Measurements from ENCODE around the gene CLK3. TPM values are rescaled to one million over a fixed set of nuclear protein-coding genes. Genes with fewer than 3 reads are reported as not detected.

Gene CLK3
- total and polyA plus RNA-seq, 2 of the 13 experiments (the other 11 are each of a cell fraction or from before 2014, with no cell fraction given) = 41.5 to 82.0 TPM

- TF ChIP-seq MNT (IDR thresholded peaks at IDR 0.05) (no peak), YY1 (IDR thresholded peaks at IDR 0.05; ENCODE audit: insufficient read depth, insufficient replicate concordance, low read depth, low read length) (peak; percentile 33), SAP130 (CRISPR knock-in tag; IDR thresholded peaks at IDR 0.05; ENCODE audit: low read depth) (peak; percentile 73), AFF4 (CRISPR knock-in tag; IDR thresholded peaks at IDR 0.05) (no peak), MBNL3 (CRISPR knock-in tag; conservative IDR thresholded peaks at IDR 0.05) (no peak), FOXP1 (IDR thresholded peaks at IDR 0.05) (no peak), FOXP1 (CRISPR knock-in tag; IDR thresholded peaks at IDR 0.05) (no peak), MEIS1 (CRISPR knock-in tag; IDR thresholded peaks at IDR 0.05; ENCODE audit: borderline replicate concordance) (no peak), CEBPZ (IDR thresholded peaks at IDR 0.05; ENCODE audit: low read length) (no peak), HNRNPK (IDR thresholded peaks at IDR 0.05; ENCODE audit: low read depth, low read length, poor library complexity, severe bottlenecking) (no peak), RCOR2 (CRISPR knock-in tag; IDR thresholded peaks at IDR 0.05) (no peak), REXO4 (CRISPR knock-in tag; IDR thresholded peaks at IDR 0.05; ENCODE audit: borderline replicate concordance) (no peak), ZNF136 (CRISPR knock-in tag; IDR thresholded peaks at IDR 0.05; ENCODE audit: low read depth) (no peak), ZNF280B (CRISPR knock-in tag; IDR thresholded peaks at IDR 0.05; ENCODE audit: borderline replicate concordance) (peak; percentile 35; the same call in 1 of the 2 replicates), PRMT3 (CRISPR knock-in tag; IDR thresholded peaks at IDR 0.05; ENCODE audit: borderline replicate concordance, low read depth) (no peak), ZNF709 (CRISPR knock-in tag; IDR thresholded peaks at IDR 0.05) (no peak), RFXAP (CRISPR knock-in tag; IDR thresholded peaks at IDR 0.05; ENCODE audit: borderline replicate concordance) (no peak), ZNF569 (CRISPR knock-in tag; IDR thresholded peaks at IDR 0.05; ENCODE audit: borderline replicate concordance) (no peak), GATAD1 (CRISPR knock-in tag; IDR thresholded peaks at IDR 0.05) (peak; percentile 63; the same call in 1 of the 2 replicates)
Measured at GRCh38 chr15:74620636-74621545, 5.3 kb downstream of the CLK3 start (continued).
